Naive thymus-derived CD4-positive, alpha-beta T cell (primary cell): ENCODE results near the gene NPIPB6. TPM values are rescaled to one million over a fixed set of nuclear protein-coding genes. Genes with fewer than 3 reads are reported as not detected.
"Not testable (repeated sequence)": the region's sequence is repeated elsewhere in the genome, so short reads cannot be mapped to it uniquely, and the experiment has no call there.

Experiments
- ATAC-seq: fragments of 150-1000 bp; cut with Tn5 transposase; 2 replicates; pipeline ENCODE4 v1.10.0; 2021; ENCODE audit warnings: mild to moderate bottlenecking, moderate library complexity
- CTCF ChIA-PET: fragments of 350-600 bp; sonication (Branson Sonifier 250); formaldehyde crosslinking; loops from one replicate; lab custom pipeline; 2021; ENCODE audit warnings: antibody characterized with exemption; lab: Charles Lee
- POLR2A ChIA-PET: fragments of 350-600 bp; sonication (Branson Sonifier 250); formaldehyde crosslinking; loops from one replicate; lab custom pipeline; 2021; ENCODE audit warnings: antibody characterized with exemption, inconsistent platforms; lab: Charles Lee
- DNase-seq, 9 donors: peaks; one replicate each; pipeline versions ENCODE4 v3.0.0 to v3.0.0-alpha.2; 2020 to 2022; ENCODE audit warnings: mixed read lengths in 1 of 9
- H3K27ac ChIP-seq: one replicate; pipeline ENCODE4 v1.7.0; 2013; ENCODE audit warnings: mild to moderate bottlenecking, low read depth, low read length, moderate library complexity
- H3K27me3 ChIP-seq, 2 donors: one replicate each; pipeline ENCODE4 v1.7.0; 2013; ENCODE audit warnings: low read length in 2 of 2, mild to moderate bottlenecking in 2 of 2, moderate library complexity in 2 of 2; ENCODE audit not compliant: control insufficient read depth in 2 of 2, insufficient read depth in 2 of 2
- H3K36me3 ChIP-seq, 3 experiments: 1 replicate in 2 of 3; 2 replicates in 1 of 3; pipeline ENCODE4 v1.7.0; 2013; ENCODE audit warnings: low read length in 3 of 3, mild to moderate bottlenecking in 3 of 3, moderate library complexity in 1 of 3; ENCODE audit not compliant: insufficient read depth in 3 of 3, control insufficient read depth in 2 of 3
- H3K4me1 ChIP-seq, 2 donors: one replicate each; pipeline ENCODE4 v1.7.0; 2013; ENCODE audit warnings: low read length in 2 of 2, mild to moderate bottlenecking in 2 of 2, moderate library complexity in 1 of 2; ENCODE audit not compliant: control insufficient read depth in 2 of 2, insufficient read depth in 2 of 2
- H3K4me3 ChIP-seq: 2 replicates; pipeline ENCODE4 v1.7.0; 2013; ENCODE audit warnings: mild to moderate bottlenecking, low read length
- H3K9me3 ChIP-seq, 3 experiments: 1 replicate in 2 of 3; 2 replicates in 1 of 3; pipeline ENCODE4 v1.7.0; 2013; ENCODE audit warnings: low read length in 3 of 3; ENCODE audit not compliant: control insufficient read depth in 2 of 3
- H3K27ac Mint-ChIP-seq, 9 donors: one replicate each; pipeline ENCODE4 v1.8.0; 2020 to 2022; ENCODE audit warnings: mixed read lengths in 9 of 9, mild to moderate bottlenecking in 8 of 9, moderate library complexity in 5 of 9, inconsistent platforms in 2 of 9
- H3K27me3 Mint-ChIP-seq, 5 donors: one replicate each; pipeline ENCODE4 v1.8.0; 2021 to 2022; ENCODE audit warnings: mixed read lengths in 5 of 5, mild to moderate bottlenecking in 1 of 5
- H3K36me3 Mint-ChIP-seq, 5 donors: one replicate each; pipeline ENCODE4 v1.8.0; 2020 to 2022; ENCODE audit warnings: mixed read lengths in 5 of 5, mild to moderate bottlenecking in 3 of 5, inconsistent platforms in 1 of 5
- H3K4me1 Mint-ChIP-seq, 7 donors: one replicate each; pipeline ENCODE4 v1.8.0; 2020 to 2022; ENCODE audit warnings: mixed read lengths in 7 of 7, mild to moderate bottlenecking in 3 of 7, inconsistent platforms in 1 of 7
- H3K4me3 Mint-ChIP-seq, 10 donors: one replicate each; pipeline ENCODE4 v1.8.0; 2020 to 2022; ENCODE audit warnings: mild to moderate bottlenecking in 10 of 10, mixed read lengths in 10 of 10, moderate library complexity in 6 of 10, inconsistent platforms in 2 of 10
- H3K9me3 Mint-ChIP-seq, 11 donors: one replicate each; pipeline ENCODE4 v1.8.0; 2020 to 2022; ENCODE audit warnings: mixed read lengths in 11 of 11, mild to moderate bottlenecking in 4 of 11, inconsistent platforms in 1 of 11, moderate library complexity in 1 of 11
- intact Hi-C, 2 donors: fragments of 100-400 bp; cut with micrococcal nuclease; formaldehyde crosslinking; loops; one replicate each; pipeline ENCODE4 v1.15.1; 2023
- polyA plus RNA-seq, 2 donors: library from polyadenylated mRNA; unstranded; fragments of 300-500 nt; fragmentation: Illumina TruSeq; gene quantifications; one replicate each; pipeline ENCODE4 v1.2.3, GENCODE V29; 2021
- total RNA-seq, 6 experiments: library from RNA in 5 of 6; stranded (reverse) in 5 of 6; gene quantifications; 1 replicate in 5 of 6; 2 replicates in 1 of 6; pipeline ENCODE4 v1.2.3 and lab custom pipeline; 2021 to 2026

Gene NPIPB6
- total and polyA plus RNA-seq, 7 experiments from 2014 or later: 2.5 to 7.3 (median 5.6) TPM; not detected in 2

- H3K4me3 ChIP-seq, CTCF ChIA-PET: not testable (repeated sequence)
Measured at GRCh38 chr16:28375115-28375514, 11.8 kb upstream of the NPIPB6 start.

GRCh38 chr16:28374281-28374680 is 11.0 kb upstream of the NPIPB6 start:
- intact Hi-C loops, H3K36me3 Mint-ChIP-seq, H3K4me1 ChIP-seq, H3K4me3 Mint-ChIP-seq, POLR2A ChIA-PET, H3K27me3 Mint-ChIP-seq, H3K36me3 ChIP-seq, H3K9me3 ChIP-seq, H3K27me3 ChIP-seq, ATAC-seq, H3K27ac Mint-ChIP-seq, CTCF ChIA-PET, H3K9me3 Mint-ChIP-seq, H3K4me1 Mint-ChIP-seq, H3K4me3 ChIP-seq, H3K27ac ChIP-seq: not testable (repeated sequence)
- DNase-seq: peak in 1 of 9 donors; percentile 7

More at GRCh38 chr16:28375115-28375514, 11.8 kb upstream of the NPIPB6 start:
- POLR2A ChIA-PET, H3K27ac Mint-ChIP-seq, H3K9me3 ChIP-seq, H3K4me1 Mint-ChIP-seq, H3K36me3 ChIP-seq, H3K36me3 Mint-ChIP-seq, H3K27me3 Mint-ChIP-seq, H3K4me1 ChIP-seq, intact Hi-C loops, H3K4me3 Mint-ChIP-seq, H3K9me3 Mint-ChIP-seq, H3K27me3 ChIP-seq, H3K27ac ChIP-seq: not testable (repeated sequence)
- DNase-seq: peak in 4 of 9 donors; percentile 3 to 32 (median 17)
- ATAC-seq: peak; percentile 84

GRCh38 chr16:28367926-28368325 is 4.6 kb upstream of the NPIPB6 start:
- CTCF ChIA-PET, H3K4me1 ChIP-seq, ATAC-seq, H3K27me3 Mint-ChIP-seq, intact Hi-C loops, POLR2A ChIA-PET, H3K27ac Mint-ChIP-seq, H3K36me3 ChIP-seq, H3K27ac ChIP-seq, H3K9me3 ChIP-seq, H3K4me3 ChIP-seq, H3K4me1 Mint-ChIP-seq, H3K27me3 ChIP-seq, H3K4me3 Mint-ChIP-seq, H3K36me3 Mint-ChIP-seq, H3K9me3 Mint-ChIP-seq: not testable (repeated sequence)
- peak in 1 of 9 donors; percentile 5 for DNase-seq

- H3K36me3 Mint-ChIP-seq, H3K27ac Mint-ChIP-seq, H3K4me1 Mint-ChIP-seq, H3K9me3 Mint-ChIP-seq, intact Hi-C loops, POLR2A ChIA-PET, H3K9me3 ChIP-seq, H3K27me3 Mint-ChIP-seq, H3K27me3 ChIP-seq, H3K4me1 ChIP-seq, H3K27ac ChIP-seq, CTCF ChIA-PET, H3K4me3 Mint-ChIP-seq, H3K4me3 ChIP-seq, H3K36me3 ChIP-seq: not testable (repeated sequence)
- peak in 7 of 9 donors; percentile 8 to 45 (median 38) for DNase-seq
- peak; percentile 100 for ATAC-seq
Measured at GRCh38 chr16:28364268-28365173, 1.2 kb upstream of the NPIPB6 start.

GRCh38 chr16:28362600-28362999 is 708 bp downstream of the NPIPB6 start:
- POLR2A ChIA-PET, H3K4me1 ChIP-seq, H3K9me3 ChIP-seq, H3K27ac ChIP-seq, CTCF ChIA-PET, ATAC-seq, H3K9me3 Mint-ChIP-seq, H3K4me3 Mint-ChIP-seq, H3K36me3 Mint-ChIP-seq, H3K27me3 ChIP-seq, H3K36me3 ChIP-seq, intact Hi-C loops, H3K4me1 Mint-ChIP-seq, H3K27me3 Mint-ChIP-seq, H3K27ac Mint-ChIP-seq, DNase-seq, H3K4me3 ChIP-seq: not testable (repeated sequence)

- H3K4me1 Mint-ChIP-seq, H3K27ac Mint-ChIP-seq, H3K27ac ChIP-seq, H3K4me3 ChIP-seq, H3K36me3 ChIP-seq, DNase-seq, CTCF ChIA-PET, H3K27me3 Mint-ChIP-seq, H3K27me3 ChIP-seq, H3K9me3 ChIP-seq, H3K36me3 Mint-ChIP-seq, H3K4me3 Mint-ChIP-seq, ATAC-seq, intact Hi-C loops, H3K9me3 Mint-ChIP-seq, H3K4me1 ChIP-seq, POLR2A ChIA-PET: not testable (repeated sequence)
Measured at GRCh38 chr16:28338230-28338629, 25.1 kb downstream of the NPIPB6 start.
